Spleen (tissue), 11 donors: ENCODE measurements around the gene UTS2R. TPM values are rescaled to one million over a fixed set of nuclear protein-coding genes. Genes with fewer than 3 reads are reported as not detected.

ENCODE experiments used
- DNase-seq: peaks from one replicate; pipeline ENCODE4 v3.0.0-alpha.2; 2020
- H3K27ac ChIP-seq, 8 donors: fragments of 200-600 bp; sonication (generic) in 7 of 8; 1 replicate in 4 of 8; 2 replicates in 4 of 8; pipeline versions ENCODE4 v1.5.0 to v1.8.0; 2016 to 2021; ENCODE audit warnings: inconsistent platforms in 4 of 8, mild to moderate bottlenecking in 4 of 8, moderate library complexity in 1 of 8
- H3K27me3 ChIP-seq, 7 donors: fragments of 200-600 bp; sonication (generic) in 6 of 7; replicated peaks in 1 of 7; 1 replicate in 4 of 7; 2 replicates in 3 of 7; pipeline versions ENCODE4 v1.5.0 to v1.8.0; 2016 to 2021; ENCODE audit warnings: inconsistent platforms in 3 of 7, mild to moderate bottlenecking in 1 of 7
- H3K36me3 ChIP-seq, 6 donors: fragments of 200-600 bp; sonication (generic) in 5 of 6; 1 replicate in 4 of 6; 2 replicates in 2 of 6; pipeline versions ENCODE4 v1.5.0 to v1.8.0; 2016 to 2021; ENCODE audit warnings: inconsistent platforms in 2 of 6
- H3K4me1 ChIP-seq, 6 donors: fragments of 200-600 bp; sonication (generic) in 5 of 6; 1 replicate in 3 of 6; 2 replicates in 3 of 6; pipeline versions ENCODE4 v1.5.0 to v1.8.0; 2016 to 2021; ENCODE audit warnings: inconsistent platforms in 3 of 6
- H3K4me3 ChIP-seq, 8 donors: fragments of 200-600 bp; sonication (generic) in 7 of 8; 1 replicate in 4 of 8; 2 replicates in 4 of 8; pipeline versions ENCODE4 v1.5.0 to v1.8.0; 2016 to 2021; ENCODE audit warnings: inconsistent platforms in 4 of 8, mild to moderate bottlenecking in 4 of 8, moderate library complexity in 2 of 8
- H3K9me3 ChIP-seq, 8 donors: fragments of 200-600 bp; sonication (generic) in 7 of 8; 1 replicate in 4 of 8; 2 replicates in 4 of 8; pipeline versions ENCODE4 v1.5.0 to v1.8.0; 2016 to 2021; ENCODE audit warnings: inconsistent platforms in 4 of 8
- POLR2A ChIP-seq, 3 donors: fragments of 450-650 bp; IDR thresholded peaks; one replicate each; pipeline ENCODE4 v1.5.1; 2017; ENCODE audit warnings: antibody characterized with exemption in 3 of 3, mild to moderate bottlenecking in 1 of 3
- POLR2AphosphoS5 ChIP-seq, 3 donors: sonication (generic); formaldehyde crosslinking; IDR thresholded peaks; one replicate each; pipeline ENCODE4 v1.5.1; 2017; ENCODE audit warnings: antibody characterized with exemption in 3 of 3
- WGBS, 5 donors: extraction: QIAGEN DNeasy Blood & Tissue Kit in 3 of 5; methylation state at CpG; one replicate each; pipeline versions ENCODE4 v1.1.5 to v1.1.7; 2013 to 2018; 5-methylcytosine and 5-hydroxymethylcytosine counted together
- intact Hi-C: fragments of 100-400 bp; cut with DNase I; formaldehyde crosslinking; loops from one replicate; pipeline ENCODE4 v1.15.0; 2023; ENCODE audit warnings: low total_unique reads
- polyA plus RNA-seq, 3 donors: library from polyadenylated mRNA; stranded (reverse); fragments of 200-250 nt; gene quantifications; one replicate each; pipeline ENCODE4 v1.2.1, GENCODE V29; 2013
- total RNA-seq, 7 donors: library from RNA; depleted of rRNA in 3 of 7; stranded (reverse); fragments of >200 nt in 3 of 7; fragmentation: NEBNext Ultra II Directional in 4 of 7; extraction: Animal tissue kit (Norgen Biotek cat#: 25700) in 4 of 7; gene quantifications; one replicate each; pipeline versions ENCODE4 v1.1.0 to v1.2.1, GENCODE V29; 2016 to 2021
- TF ChIP-seq, protein P1 (sequence below), 11 experiments: fragments of 200-600 bp in 7 of 11; fragments of 450-650 bp in 4 of 11; sonication (generic) in 4 of 11; IDR thresholded peaks in 8 of 11; conservative IDR thresholded peaks in 3 of 11; 1 replicate in 7 of 11; 2 replicates in 4 of 11; pipeline versions ENCODE4 v1.4.0 to v1.8.0; 2016 to 2021; ENCODE audit warnings: antibody characterized with exemption in 11 of 11, inconsistent platforms in 4 of 11, mild to moderate bottlenecking in 1 of 11
- donor health status: healthy with polysubstance abuse.
- donor health status: DM: no; HTN: no; CAD: no; lungs with moderate emphysema.
- donor health status: DM: no; HTN: no; CAD: no.
- donor health status: Bipolar disorder and iron deficiency.
- donor health status: healthy.
- donor health status: DM: no; HTN: no; CAD: no.
- donor health status: DM: yes; HTN: yes; CAD: no.

Gene UTS2R
- total and polyA plus RNA-seq, 10 donors = 0.26 to 3.1 (median 0.60) TPM; not detected in 5

GRCh38 chr17:82332669-82333278, 38.8 kb upstream of the UTS2R start:
- H3K4me3 ChIP-seq = peak overlapping the region; percentile 37 to 79 (median 61)
- intact Hi-C loops = no loop called here
- peaks cover 17 to 71% (median 58%) of the 10 kb centered on the region in 6 donors for H3K4me1 ChIP-seq
- H3K9me3 ChIP-seq = no peaks in the 10 kb centered on the region
- H3K27ac ChIP-seq = peak overlapping the region in 6 of 8 donors; percentile 81 to 89 (median 84)
- TF ChIP-seq, protein P1, sequence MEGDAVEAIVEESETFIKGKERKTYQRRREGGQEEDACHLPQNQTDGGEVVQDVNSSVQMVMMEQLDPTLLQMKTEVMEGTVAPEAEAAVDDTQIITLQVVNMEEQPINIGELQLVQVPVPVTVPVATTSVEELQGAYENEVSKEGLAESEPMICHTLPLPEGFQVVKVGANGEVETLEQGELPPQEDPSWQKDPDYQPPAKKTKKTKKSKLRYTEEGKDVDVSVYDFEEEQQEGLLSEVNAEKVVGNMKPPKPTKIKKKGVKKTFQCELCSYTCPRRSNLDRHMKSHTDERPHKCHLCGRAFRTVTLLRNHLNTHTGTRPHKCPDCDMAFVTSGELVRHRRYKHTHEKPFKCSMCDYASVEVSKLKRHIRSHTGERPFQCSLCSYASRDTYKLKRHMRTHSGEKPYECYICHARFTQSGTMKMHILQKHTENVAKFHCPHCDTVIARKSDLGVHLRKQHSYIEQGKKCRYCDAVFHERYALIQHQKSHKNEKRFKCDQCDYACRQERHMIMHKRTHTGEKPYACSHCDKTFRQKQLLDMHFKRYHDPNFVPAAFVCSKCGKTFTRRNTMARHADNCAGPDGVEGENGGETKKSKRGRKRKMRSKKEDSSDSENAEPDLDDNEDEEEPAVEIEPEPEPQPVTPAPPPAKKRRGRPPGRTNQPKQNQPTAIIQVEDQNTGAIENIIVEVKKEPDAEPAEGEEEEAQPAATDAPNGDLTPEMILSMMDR (IDR thresholded peaks at IDR 0.05 in 8 of 11, conservative IDR thresholded peaks at IDR 0.05 in 3 of 11) = no peak
- TF ChIP-seq POLR2A (IDR thresholded peaks at IDR 0.05) (no peak), POLR2AphosphoS5 (IDR thresholded peaks at IDR 0.05) (peak; percentile 72 to 83 (median 76))
- WGBS, 5 donors = 0 to 25% (median 16%) methylated on average over 9 to 32 of the region's 32 CpGs
- H3K36me3 ChIP-seq = peaks cover 0 to 9% (median 0%) of the 10 kb centered on the region in 6 donors
- DNase-seq = peak; percentile 92
- H3K27me3 ChIP-seq = peaks cover 0 to 58% (median 6%) of the 10 kb centered on the region in 7 donors

GRCh38 chr17:82333279-82334171, 38.0 kb upstream of the UTS2R start, which contains the start of gene SECTM1:
Gene SECTM1 (minus strand): TSS chr17:82333766. CDS start chr17:82327240, 6,526 bp downstream.
- H3K36me3 ChIP-seq = peaks cover 0 to 9% (median 0%) of the 10 kb centered on the region in 6 donors
- H3K27ac ChIP-seq = peak within 1 kb of the TSS in 7 of 8 donors; percentile 79 to 89 (median 83)
- 2 to 8% (median 3%) methylated on average over 23 to 90 of the region's 90 CpGs for WGBS, 5 donors
- H3K4me1 ChIP-seq = peaks cover 17 to 71% (median 58%) of the 10 kb centered on the region in 6 donors
- intact Hi-C loops = no loop called here
- peak; percentile 91 for DNase-seq
- TF ChIP-seq, protein P1 (IDR thresholded peaks at IDR 0.05 in 8 of 11, conservative IDR thresholded peaks at IDR 0.05 in 3 of 11) = no peak
- TF ChIP-seq POLR2AphosphoS5 (IDR thresholded peaks at IDR 0.05) (peak; percentile 37 to 72 (median 40)), POLR2A (IDR thresholded peaks at IDR 0.05) (peak in 1 of 3 donors; percentile 53)
- H3K4me3 ChIP-seq = peak within 1 kb of the TSS; percentile 37 to 79 (median 61)
- no peaks in the 10 kb centered on the region for H3K9me3 ChIP-seq
- peaks cover 0 to 54% (median 6%) of the 10 kb centered on the region in 7 donors for H3K27me3 ChIP-seq

DNA sequence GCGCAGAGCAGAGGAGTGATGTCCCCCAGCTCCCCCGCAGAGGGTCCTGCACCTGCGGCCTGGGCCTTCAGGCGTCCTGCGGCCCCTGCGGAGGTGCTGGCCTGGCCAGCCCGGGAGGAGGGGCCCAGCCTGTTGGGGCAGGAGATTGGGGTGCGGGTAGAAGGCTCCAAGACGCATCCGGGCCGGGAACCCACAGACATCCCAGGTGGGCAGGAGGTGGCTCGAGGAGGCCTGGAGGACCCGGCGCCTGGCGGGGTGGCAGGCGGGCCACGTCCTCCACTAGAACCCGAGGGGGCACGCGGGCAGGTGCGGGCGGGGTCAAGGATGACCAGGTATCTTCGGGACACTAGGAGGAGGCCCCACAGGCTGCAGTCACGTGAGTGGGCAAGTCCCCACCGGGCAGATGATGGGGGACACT, 37.4 kb upstream of the UTS2R start:
- peak; percentile 83 for DNase-seq
- 45 to 61% (median 55%) methylated on average over 22 to 25 of the region's 25 CpGs for whole genome bisulfite sequencing, 5 donors
- Histone ChIP-seq H3K4me3 (peak overlapping the region; percentile 37 to 79 (median 61)), H3K36me3 (peaks cover 0 to 2% (median 0%) of the 10 kb centered on the region in 6 donors), H3K27ac (peak overlapping the region in 7 of 8 donors; percentile 67 to 89 (median 83)), H3K4me1 (peaks cover 17 to 76% (median 61%) of the 10 kb centered on the region in 6 donors), H3K9me3 (no peaks in the 10 kb centered on the region), H3K27me3 (peaks cover 0 to 50% (median 6%) of the 10 kb centered on the region in 7 donors)
- TF ChIP-seq, protein P1 (IDR thresholded peaks at IDR 0.05 in 8 of 11, conservative IDR thresholded peaks at IDR 0.05 in 3 of 11) = no peak
- TF ChIP-seq POLR2A (IDR thresholded peaks at IDR 0.05) (no peak), POLR2AphosphoS5 (IDR thresholded peaks at IDR 0.05) (no peak)
- intact Hi-C loops = no loop called here
